Esophagus squamous epithelium (tissue), 5 donors: Measurements from ENCODE around the gene ZBTB21. TPM values are rescaled to one million over a fixed set of nuclear protein-coding genes. Genes with fewer than 3 reads are reported as not detected.
A peak's percentile ranks its signal among the peaks of the same experiment; 100 is the strongest.

Experiments
- DNase-seq: peaks from one replicate; lab custom pipeline; 2025; lab: John Stamatoyannopoulos, UW
- H3K27ac ChIP-seq, 4 donors: fragments of 200-600 bp; sonication (generic); one replicate each; pipeline ENCODE4 v1.5.1; 2016 to 2019; ENCODE audit warnings: mild to moderate bottlenecking in 1 of 4
- H3K27me3 ChIP-seq, 4 donors: fragments of 200-600 bp; sonication (generic); 1 replicate in 3 of 4; 2 replicates in 1 of 4; pipeline versions ENCODE4 v1.5.1 to v1.6.0; 2017 to 2021; ENCODE audit warnings: antibody characterized with exemption in 1 of 4
- H3K36me3 ChIP-seq, 3 donors: fragments of 200-600 bp; sonication (generic); one replicate each; pipeline ENCODE4 v1.5.1; 2016 to 2019
- H3K4me1 ChIP-seq, 3 donors: fragments of 200-600 bp; sonication (generic); one replicate each; pipeline ENCODE4 v1.5.1; 2017 to 2019
- H3K4me3 ChIP-seq, 4 donors: fragments of 200-600 bp; sonication (generic); 1 replicate in 3 of 4; 2 replicates in 1 of 4; pipeline ENCODE4 v1.5.1; 2016 to 2019; ENCODE audit warnings: mild to moderate bottlenecking in 2 of 4, moderate library complexity in 1 of 4
- H3K9me3 ChIP-seq, 3 donors: fragments of 200-600 bp; sonication (generic); one replicate each; pipeline ENCODE4 v1.5.1; 2016 to 2019
- CTCF ChIP-seq, 6 experiments: fragments of 450-650 bp in 4 of 6; fragments of 200-600 bp in 2 of 6; sonication (generic) in 2 of 6; IDR thresholded peaks; one replicate each; pipeline ENCODE4 v1.5.1; 2016 to 2019; ENCODE audit warnings: antibody characterized with exemption in 6 of 6, mild to moderate bottlenecking in 4 of 6, moderate library complexity in 4 of 6
- POLR2A ChIP-seq, 4 donors: fragments of 450-650 bp; IDR thresholded peaks; one replicate each; pipeline ENCODE4 v1.6.1; 2017; ENCODE audit warnings: antibody characterized with exemption in 4 of 4, mild to moderate bottlenecking in 4 of 4, moderate library complexity in 3 of 4
- WGBS, 2 donors: methylation state at CpG; one replicate each; pipeline ENCODE4 v1.1.5; 2018; 5-methylcytosine and 5-hydroxymethylcytosine counted together
- intact Hi-C: fragments of 100-400 bp; cut with DNase I; formaldehyde crosslinking; loops from one replicate; pipeline ENCODE4 v1.15.0; 2022
- total RNA-seq, 4 donors: library from RNA; depleted of rRNA; stranded (reverse); fragments of >200 nt; gene quantifications; one replicate each; pipeline ENCODE4 v1.1.0, GENCODE V29; 2016
- donor health status: DM: yes; HTN: yes; CAD: no.

ZBTB21 gene
- total RNA-seq, 4 donors from 2014 or later = 5.9 to 10.3 (median 7.8) TPM

- TF ChIP-seq CTCF (IDR thresholded peaks at IDR 0.05) = no peak
- TF ChIP-seq POLR2A (IDR thresholded peaks at IDR 0.05) = no peak
- WGBS, 2 donors = 80 to 87% methylated on average over 9 to 10 of the region's 16 CpGs
- no peak for DNase-seq
Observed at GRCh38 chr21:42043201-42043895, 33.2 kb upstream of the ZBTB21 start.

GRCh38 chr21:42042651-42043050, 32.5 kb upstream of the ZBTB21 start:
- intact Hi-C loops = no loop called here
- TF ChIP-seq POLR2A (IDR thresholded peaks at IDR 0.05) (no peak), CTCF (IDR thresholded peaks at IDR 0.05) (no peak)
- peaks cover 13 to 41% (median 14%) of the 10 kb centered on the region in 3 donors for H3K4me1 ChIP-seq
- no peak overlapping the region for H3K27ac ChIP-seq
- no peak for DNase-seq
- H3K36me3 ChIP-seq = no peaks in the 10 kb centered on the region
- no peaks in the 10 kb centered on the region for H3K27me3 ChIP-seq
- no peak overlapping the region for H3K4me3 ChIP-seq
- no peaks in the 10 kb centered on the region for H3K9me3 ChIP-seq
- WGBS, 2 donors = 35 to 48% methylated on average over 7 to 9 of the region's 9 CpGs

More at GRCh38 chr21:42043201-42043895, 33.2 kb upstream of the ZBTB21 start:
- no peak overlapping the region for H3K27ac ChIP-seq
- H3K4me3 ChIP-seq = no peak overlapping the region
- peaks cover 14 to 46% (median 17%) of the 10 kb centered on the region in 3 donors for H3K4me1 ChIP-seq
- H3K36me3 ChIP-seq = no peaks in the 10 kb centered on the region
- intact Hi-C loops = no loop called here
- no peaks in the 10 kb centered on the region for H3K27me3 ChIP-seq
- no peaks in the 10 kb centered on the region for H3K9me3 ChIP-seq

GRCh38 chr21:42041711-42042110, 31.6 kb upstream of the ZBTB21 start:
- intact Hi-C loops = no loop called here
- no peak for DNase-seq
- Histone ChIP-seq H3K27me3 (no peaks in the 10 kb centered on the region), H3K4me1 (peaks cover 13 to 41% (median 14%) of the 10 kb centered on the region in 3 donors), H3K4me3 (no peak overlapping the region), H3K9me3 (no peaks in the 10 kb centered on the region), H3K27ac (no peak overlapping the region), H3K36me3 (no peaks in the 10 kb centered on the region)
- TF ChIP-seq POLR2A (IDR thresholded peaks at IDR 0.05) = no peak
- TF ChIP-seq CTCF (IDR thresholded peaks at IDR 0.05) = no peak
- 57 to 75% methylated on average over 2 to 3 of the region's 4 CpGs for WGBS, 2 donors

GRCh38 chr21:42041246-42041645, 31.1 kb upstream of the ZBTB21 start:
- Histone ChIP-seq H3K36me3 (no peaks in the 10 kb centered on the region), H3K4me1 (peaks cover 13 to 41% (median 14%) of the 10 kb centered on the region in 3 donors), H3K4me3 (no peak overlapping the region), H3K27ac (peak overlapping the region in 1 of 4 donors; percentile 44), H3K9me3 (no peaks in the 10 kb centered on the region), H3K27me3 (no peaks in the 10 kb centered on the region)
- intact Hi-C loops = no loop called here
- TF ChIP-seq POLR2A (IDR thresholded peaks at IDR 0.05) = no peak
- TF ChIP-seq CTCF (IDR thresholded peaks at IDR 0.05) = no peak
- no peak for DNase-seq
- 93 to 95% methylated on average over 7 of the region's 7 CpGs for WGBS, 2 donors

GRCh38 chr21:42040411-42041180, 30.4 kb upstream of the ZBTB21 start:
- H3K27me3 ChIP-seq = no peaks in the 10 kb centered on the region
- 71 to 87% methylated on average over 12 to 18 of the region's 18 CpGs for WGBS, 2 donors
- intact Hi-C loops = no loop called here
- no peaks in the 10 kb centered on the region for H3K36me3 ChIP-seq
- peak overlapping the region in 2 of 4 donors; percentile 44 to 57 for H3K27ac ChIP-seq
- peaks cover 13 to 41% (median 14%) of the 10 kb centered on the region in 3 donors for H3K4me1 ChIP-seq
- TF ChIP-seq CTCF (IDR thresholded peaks at IDR 0.05) = no peak
- TF ChIP-seq POLR2A (IDR thresholded peaks at IDR 0.05) = no peak
- H3K4me3 ChIP-seq = no peak overlapping the region
- H3K9me3 ChIP-seq = no peaks in the 10 kb centered on the region
- DNase-seq = no peak
